B cell (primary cell): Measurements from ENCODE around the gene CHMP6. TPM values are rescaled to one million over a fixed set of nuclear protein-coding genes. Genes with fewer than 3 reads are reported as not detected.

Source experiments
- ATAC-seq: fragments of 200-7000 bp; cut with Tn5 transposase; one replicate; pipeline ENCODE4 v1.10.0; 2021; ENCODE audit warnings: low read depth, mild to moderate bottlenecking, moderate number of reproducible peaks, moderate library complexity
- CTCF ChIA-PET: fragments of 350-600 bp; sonication (Branson Sonifier 250); formaldehyde crosslinking; loops from one replicate; lab custom pipeline; 2021; ENCODE audit warnings: antibody characterized with exemption, inconsistent platforms; lab: Charles Lee
- POLR2A ChIA-PET: fragments of 350-600 bp; sonication (Branson Sonifier 250); formaldehyde crosslinking; loops from one replicate; lab custom pipeline; 2021; ENCODE audit warnings: antibody characterized with exemption; lab: Charles Lee
- DNase-seq: peaks from one replicate; pipeline ENCODE4 v3.0.0; 2013
- H2AFZ ChIP-seq: 2 replicates; pipeline ENCODE4 v1.6.1; 2012; ENCODE audit warnings: mild to moderate bottlenecking, low read depth, low read length; ENCODE audit not compliant: insufficient read depth, poor library complexity, severe bottlenecking
- H3K27ac ChIP-seq, 2 donors: 1 replicate in 1 of 2; 2 replicates in 1 of 2; pipeline ENCODE4 v1.5.1; 2012 to 2013; ENCODE audit warnings: low read length in 2 of 2, mild to moderate bottlenecking in 2 of 2, moderate library complexity in 1 of 2
- H3K27me3 ChIP-seq, 4 experiments: fragments of 200-600 bp in 1 of 4; sonication (generic) in 1 of 4; replicated peaks in 1 of 4; 1 replicate in 2 of 4; 2 replicates in 2 of 4; pipeline versions ENCODE4 v1.6.1 to v1.7.0; 2013 to 2016; ENCODE audit warnings: low read length in 3 of 4, mild to moderate bottlenecking in 2 of 4, mixed read lengths in 1 of 4, moderate library complexity in 1 of 4; ENCODE audit not compliant: insufficient read depth in 4 of 4, control insufficient read depth in 3 of 4; ENCODE audit errors: control extremely low read depth in 1 of 4
- H3K36me3 ChIP-seq, 2 experiments: replicated peaks in 1 of 2; 1 replicate in 1 of 2; 2 replicates in 1 of 2; pipeline versions ENCODE4 v1.6.1 to v1.7.1; 2013; ENCODE audit warnings: low read length in 1 of 2; ENCODE audit not compliant: insufficient read depth in 2 of 2, control insufficient read depth in 1 of 2; ENCODE audit errors: control extremely low read depth in 1 of 2, extremely low read depth in 1 of 2
- H3K4me1 ChIP-seq, 2 donors: fragments of 200-600 bp in 1 of 2; sonication (generic) in 1 of 2; 1 replicate in 1 of 2; 2 replicates in 1 of 2; pipeline versions ENCODE4 v1.5.1 to v1.6.1; 2013 to 2017; ENCODE audit warnings: low read length in 2 of 2; ENCODE audit not compliant: control insufficient read depth in 2 of 2, insufficient read depth in 2 of 2
- H3K4me2 ChIP-seq: replicated peaks from 2 replicates; pipeline ENCODE3; 2012; ENCODE audit warnings: mild to moderate bottlenecking, low read depth, low read length; ENCODE audit not compliant: poor library complexity, severe bottlenecking
- H3K4me3 ChIP-seq, 5 experiments: fragments of 200-600 bp in 1 of 5; sonication (generic) in 1 of 5; 1 replicate in 3 of 5; 2 replicates in 2 of 5; pipeline versions ENCODE4 v1.5.1 to v1.7.0; 2011 to 2016; ENCODE audit warnings: low read length in 4 of 5, mild to moderate bottlenecking in 4 of 5, low read depth in 2 of 5, control low read depth in 1 of 5, moderate library complexity in 1 of 5; ENCODE audit not compliant: insufficient read depth in 1 of 5; ENCODE audit errors: control extremely low read depth in 1 of 5, extremely low read depth in 1 of 5
- H3K79me2 ChIP-seq: fragments of 200-600 bp; sonication (generic); one replicate; pipeline ENCODE4 v1.6.0; 2016; ENCODE audit warnings: low read length; ENCODE audit not compliant: control insufficient read depth, insufficient read depth
- H3K9ac ChIP-seq: fragments of 200-600 bp; sonication (generic); 2 replicates; pipeline ENCODE4 v1.6.1; 2017; ENCODE audit warnings: mild to moderate bottlenecking, low read length, moderate library complexity
- H3K9me3 ChIP-seq, 3 donors: one replicate each; pipeline versions ENCODE4 v1.6.1 to v1.7.1; 2013; ENCODE audit warnings: low read length in 2 of 3; ENCODE audit not compliant: control insufficient read depth in 2 of 3, insufficient read depth in 1 of 3; ENCODE audit errors: control extremely low read depth in 1 of 3
- H4K20me1 ChIP-seq: 2 replicates; pipeline ENCODE4 v1.6.0; 2012; ENCODE audit warnings: mild to moderate bottlenecking, low read length; ENCODE audit not compliant: insufficient read depth, control insufficient read depth, poor library complexity, severe bottlenecking
- H3K27ac Mint-ChIP-seq: one replicate; pipeline ENCODE4 v1.8.0; 2021; ENCODE audit warnings: mixed read lengths
- H3K27me3 Mint-ChIP-seq: one replicate; pipeline ENCODE4 v1.8.0; 2021; ENCODE audit warnings: mixed read lengths
- H3K4me1 Mint-ChIP-seq: one replicate; pipeline ENCODE4 v1.8.0; 2021; ENCODE audit warnings: mixed read lengths
- H3K4me3 Mint-ChIP-seq: one replicate; pipeline ENCODE4 v1.8.0; 2021; ENCODE audit warnings: mixed read lengths
- H3K9me3 Mint-ChIP-seq: one replicate; pipeline ENCODE4 v1.8.0; 2022; ENCODE audit warnings: mixed read lengths; ENCODE audit not compliant: insufficient read depth
- EZH2 ChIP-seq: IDR thresholded peaks from 2 replicates; pipeline ENCODE4 v1.6.1; 2012; ENCODE audit warnings: borderline replicate concordance, low read depth, mild to moderate bottlenecking, moderate library complexity, low read length; ENCODE audit not compliant: insufficient read depth, poor library complexity, severe bottlenecking
- WGBS: methylation state at CpG from one replicate; pipeline ENCODE4 v1.1.5; 2013; ENCODE audit warnings: missing lambda C conversion rate; ENCODE audit not compliant: insufficient coverage; 5-methylcytosine and 5-hydroxymethylcytosine counted together
- intact Hi-C: fragments of 100-400 bp; cut with micrococcal nuclease; formaldehyde crosslinking; loops from one replicate; pipeline ENCODE4 v1.10.0; 2022
- polyA plus RNA-seq: library from polyadenylated mRNA; depleted of rRNA; stranded (reverse); fragments of >200 nt; gene quantifications from 2 replicates; pipeline ENCODE4 v1.2.3, GENCODE V29; 2012
- total RNA-seq, 2 donors: library from RNA; stranded (reverse); fragments of 120-200 nt in 1 of 2; gene quantifications; 1 replicate in 1 of 2; 2 replicates in 1 of 2; pipeline versions ENCODE4 v1.2.3 to v1.2.4, GENCODE V29; 2013 to 2022
- TF ChIP-seq, protein P1 (sequence below): fragments of 200-600 bp; IDR thresholded peaks from one replicate; pipeline ENCODE4 v1.8.0; 2022; ENCODE audit warnings: antibody characterized with exemption, mild to moderate bottlenecking

Gene CHMP6
- total and polyA plus RNA-seq, 2 donors (not counting 1 experiment from before 2014, with no cell fraction given) = 21.2 to 46.2 TPM

GRCh38 chr17:80971704-80972304 is 19.8 kb upstream of the CHMP6 start:
- H3K4me3 Mint-ChIP-seq = no peak overlapping the region
- no peak overlapping the region for H3K4me2 ChIP-seq
- no peak overlapping the region for H3K27ac Mint-ChIP-seq
- no peak overlapping the region for H3K27ac ChIP-seq
- DNase-seq = no peak
- no peaks in the 10 kb centered on the region for H3K9me3 Mint-ChIP-seq
- H2AFZ ChIP-seq = no peak overlapping the region
- no peak for ATAC-seq
- H4K20me1 ChIP-seq = no peaks in the 10 kb centered on the region
- CTCF ChIA-PET = interaction anchor here (0.6 to 3.7 kb wide), 6 partner anchors 14 to 545 kb away, joined by 3 to 35 read pairs (median 3); no protein-coding TSS in a partner anchor
- POLR2A ChIA-PET = interaction anchor here (0.5 kb wide), 1 partner anchor 226 kb away, joined by 3 read pairs; no protein-coding TSS in a partner anchor
- no peak overlapping the region for H3K4me3 ChIP-seq
- H3K9me3 ChIP-seq = no peaks in the 10 kb centered on the region
- H3K27me3 ChIP-seq = peaks cover 0 to 11% (median 3%) of the 10 kb centered on the region in 4 experiments
- 81% methylated on average over 11 of the region's 13 CpGs for WGBS
- H3K36me3 ChIP-seq = no peaks in the 10 kb centered on the region
- peaks cover 24 to 29% of the 10 kb centered on the region in 2 donors for H3K4me1 ChIP-seq
- intact Hi-C loops = no loop called here
- peaks cover 4% of the 10 kb centered on the region for H3K27me3 Mint-ChIP-seq
- no peaks in the 10 kb centered on the region for H3K79me2 ChIP-seq
- no peak for TF ChIP-seq EZH2
- TF ChIP-seq, protein P1, sequence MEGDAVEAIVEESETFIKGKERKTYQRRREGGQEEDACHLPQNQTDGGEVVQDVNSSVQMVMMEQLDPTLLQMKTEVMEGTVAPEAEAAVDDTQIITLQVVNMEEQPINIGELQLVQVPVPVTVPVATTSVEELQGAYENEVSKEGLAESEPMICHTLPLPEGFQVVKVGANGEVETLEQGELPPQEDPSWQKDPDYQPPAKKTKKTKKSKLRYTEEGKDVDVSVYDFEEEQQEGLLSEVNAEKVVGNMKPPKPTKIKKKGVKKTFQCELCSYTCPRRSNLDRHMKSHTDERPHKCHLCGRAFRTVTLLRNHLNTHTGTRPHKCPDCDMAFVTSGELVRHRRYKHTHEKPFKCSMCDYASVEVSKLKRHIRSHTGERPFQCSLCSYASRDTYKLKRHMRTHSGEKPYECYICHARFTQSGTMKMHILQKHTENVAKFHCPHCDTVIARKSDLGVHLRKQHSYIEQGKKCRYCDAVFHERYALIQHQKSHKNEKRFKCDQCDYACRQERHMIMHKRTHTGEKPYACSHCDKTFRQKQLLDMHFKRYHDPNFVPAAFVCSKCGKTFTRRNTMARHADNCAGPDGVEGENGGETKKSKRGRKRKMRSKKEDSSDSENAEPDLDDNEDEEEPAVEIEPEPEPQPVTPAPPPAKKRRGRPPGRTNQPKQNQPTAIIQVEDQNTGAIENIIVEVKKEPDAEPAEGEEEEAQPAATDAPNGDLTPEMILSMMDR = no peak
- no peak overlapping the region for H3K9ac ChIP-seq
- H3K4me1 Mint-ChIP-seq = peaks cover 11% of the 10 kb centered on the region

DNA sequence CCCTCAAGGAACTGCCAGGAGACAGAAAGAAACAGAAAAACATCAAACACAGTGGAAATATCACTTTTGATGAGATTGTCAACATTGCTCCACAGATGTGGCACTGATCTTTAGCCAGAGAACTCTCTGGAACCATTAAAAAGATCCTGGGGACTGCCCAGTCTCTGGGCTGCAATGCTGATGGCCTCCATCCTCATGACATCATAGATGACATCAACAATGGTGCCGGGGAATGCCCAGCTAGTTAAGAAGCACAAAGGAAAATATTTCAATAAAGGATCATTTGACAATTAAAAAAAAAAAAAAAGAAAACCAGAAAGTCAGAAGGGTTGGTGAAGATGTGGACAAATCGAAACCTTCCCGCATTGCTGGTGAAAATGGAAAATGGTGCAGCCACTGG is 14.9 kb upstream of the CHMP6 start:
- WGBS = 90% methylated on average over 2 of the region's 3 CpGs
- H3K9me3 Mint-ChIP-seq = no peaks in the 10 kb centered on the region
- H3K4me3 ChIP-seq = no peak overlapping the region
- no peaks in the 10 kb centered on the region for H3K36me3 ChIP-seq
- peaks cover 9% of the 10 kb centered on the region for H3K4me1 Mint-ChIP-seq
- no peak overlapping the region for H2AFZ ChIP-seq
- no peak for DNase-seq
- H3K79me2 ChIP-seq = no peaks in the 10 kb centered on the region
- POLR2A ChIA-PET = no interaction called here
- peaks cover 6 to 11% of the 10 kb centered on the region in 2 donors for H3K4me1 ChIP-seq
- H3K27ac ChIP-seq = no peak overlapping the region
- H3K9ac ChIP-seq = no peak overlapping the region
- TF ChIP-seq, protein P1 = no peak
- no peak for TF ChIP-seq EZH2
- no peak overlapping the region for H3K4me3 Mint-ChIP-seq
- no peak overlapping the region for H3K27ac Mint-ChIP-seq
- no peaks in the 10 kb centered on the region for H3K9me3 ChIP-seq
- no peaks in the 10 kb centered on the region for H4K20me1 ChIP-seq
- no peak overlapping the region for H3K4me2 ChIP-seq
- CTCF ChIA-PET = no interaction called here
- intact Hi-C loops = no loop called here
- H3K27me3 ChIP-seq = peaks cover 0 to 5% (median 1%) of the 10 kb centered on the region in 4 experiments
- peaks cover 13% of the 10 kb centered on the region for H3K27me3 Mint-ChIP-seq
- ATAC-seq = no peak
